Measurements from ENCODE around the gene SLC22A15.

SLC22A15 gene

DNA sequence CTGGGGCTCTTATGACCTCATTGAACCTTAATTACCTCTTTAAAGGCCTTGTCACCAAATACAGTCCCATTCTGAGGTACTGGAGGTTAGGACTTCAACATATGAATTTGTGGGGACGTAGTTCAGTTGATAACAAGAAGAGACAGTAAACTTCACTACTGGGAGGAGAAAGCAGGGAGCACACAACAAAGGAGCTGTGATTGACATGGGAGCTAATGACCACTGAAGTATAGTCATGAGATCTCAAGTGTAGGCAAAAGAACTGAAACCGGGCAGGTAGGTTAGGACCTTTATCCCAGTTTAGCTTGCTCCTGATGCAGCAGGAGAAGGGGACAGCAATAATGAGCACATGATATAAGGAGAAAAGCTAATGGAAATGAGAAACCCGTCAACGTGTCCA is 123.1 kb downstream of the SLC22A15 start:
- Histone ChIP-seq H3K36me3 (no peaks in the 10 kb centered on the region), H3K9me3 (replicated peaks in 1 of 11) (peaks cover 12 to 26% (median 22%) of the 10 kb centered on the region in 11 experiments), H3K4me1 (no peaks in the 10 kb centered on the region), H4K20me1 (no peaks in the 10 kb centered on the region), H3K9ac (no peak overlapping the region), H3K27me3 (no peaks in the 10 kb centered on the region), H3K4me3 (no peak overlapping the region), H3K27ac (no peak overlapping the region), H3K4me2 (no peak overlapping the region)
- TF ChIP-seq Cebpa-rat (IDR thresholded peaks at IDR 0.05): no peak

DNA sequence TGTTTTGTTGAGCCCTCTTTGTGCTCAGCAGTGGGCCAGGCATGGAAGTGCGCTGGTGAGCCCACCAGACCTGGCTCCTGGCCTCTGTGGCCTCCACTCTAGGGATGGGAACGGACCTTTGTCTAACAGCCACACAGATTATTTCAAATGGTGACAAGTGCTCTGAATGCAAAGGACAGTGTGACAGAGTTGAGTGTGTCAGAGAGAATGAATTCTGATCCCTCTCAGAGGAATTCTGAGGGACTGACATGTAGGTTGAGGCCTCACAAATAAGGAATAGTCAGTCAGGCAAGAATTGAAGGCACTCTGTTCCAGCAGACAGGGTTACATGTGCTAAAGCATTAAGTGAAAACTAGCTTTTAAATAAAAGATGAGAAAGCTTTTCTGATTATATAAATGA is 123.6 kb downstream of the SLC22A15 start:
- Histone ChIP-seq H3K9ac (no peak overlapping the region), H3K9me3 (replicated peaks in 1 of 11) (peaks cover 9 to 21% (median 17%) of the 10 kb centered on the region in 11 experiments; a peak in 21 of 22 replicates), H3K27me3 (no peaks in the 10 kb centered on the region), H3K36me3 (no peaks in the 10 kb centered on the region), H4K20me1 (no peaks in the 10 kb centered on the region), H3K4me2 (no peak overlapping the region), H3K27ac (no peak overlapping the region), H3K4me3 (no peak overlapping the region), H3K4me1 (no peaks in the 10 kb centered on the region)
- TF ChIP-seq Cebpa-rat (IDR thresholded peaks at IDR 0.05): no peak

DNA sequence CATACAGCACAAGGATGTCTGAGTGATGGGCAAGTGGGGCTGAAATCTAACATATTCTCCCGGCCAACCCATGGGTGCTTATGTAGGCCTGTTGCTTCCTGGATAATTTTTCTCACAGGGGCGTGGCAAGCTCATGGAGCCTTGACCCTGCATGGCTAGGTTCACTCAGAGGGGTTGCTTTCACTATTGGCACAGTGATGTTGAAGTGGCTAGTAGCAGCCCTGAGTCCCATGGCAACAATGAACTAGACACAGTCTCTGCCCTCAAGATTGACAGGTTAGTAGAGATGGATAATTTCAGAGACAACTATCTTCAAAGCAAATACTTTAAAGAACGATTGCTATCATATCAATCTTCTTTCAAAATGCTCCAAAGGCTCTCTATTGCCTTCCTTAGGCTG is 128.4 kb downstream of the SLC22A15 start:
- Histone ChIP-seq H3K4me2 (no peak overlapping the region), H4K20me1 (no peaks in the 10 kb centered on the region), H3K27me3 (no peaks in the 10 kb centered on the region), H3K36me3 (no peaks in the 10 kb centered on the region), H3K9ac (no peak overlapping the region), H3K4me1 (peaks cover 0 to 9% (median 1%) of the 10 kb centered on the region in 10 experiments; a peak in 6 of 20 replicates), H3K27ac (no peak overlapping the region), H3K9me3 (replicated peaks in 1 of 11) (no peaks in the 10 kb centered on the region), H3K4me3 (no peak overlapping the region)
- no peak for TF ChIP-seq Cebpa-rat (IDR thresholded peaks at IDR 0.05)

DNA sequence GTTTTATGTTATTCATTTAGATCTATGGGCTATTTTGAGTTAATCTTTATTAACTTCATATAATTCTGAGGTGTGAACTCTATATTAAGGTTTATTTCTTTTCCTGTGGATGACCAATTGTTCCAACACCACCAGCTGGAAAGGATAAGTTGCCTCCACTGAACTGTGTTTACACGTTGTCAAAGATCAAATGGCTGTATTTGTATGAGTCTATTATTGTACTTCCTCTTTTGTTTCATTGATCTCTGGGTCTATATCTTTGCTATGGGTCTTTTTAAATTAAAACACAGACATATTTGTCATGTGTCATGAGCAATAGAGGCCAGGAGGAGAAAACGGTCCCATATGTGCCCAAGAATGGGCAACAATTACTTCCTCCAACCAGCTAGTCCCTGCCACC is 129.7 kb downstream of the SLC22A15 start:
- Histone ChIP-seq H3K9ac (no peak overlapping the region), H3K4me2 (peak overlapping the region in 2 of 11 experiments; percentile 15 to 26; a peak in 4 of 22 replicates), H3K4me1 (peaks cover 0 to 16% (median 8%) of the 10 kb centered on the region in 10 experiments; a peak in 13 of 20 replicates), H3K27me3 (no peaks in the 10 kb centered on the region), H3K9me3 (replicated peaks in 1 of 11) (no peaks in the 10 kb centered on the region), H4K20me1 (no peaks in the 10 kb centered on the region), H3K36me3 (no peaks in the 10 kb centered on the region), H3K27ac (no peak overlapping the region), H3K4me3 (no peak overlapping the region)
- no peak for TF ChIP-seq Cebpa-rat (IDR thresholded peaks at IDR 0.05)

DNA sequence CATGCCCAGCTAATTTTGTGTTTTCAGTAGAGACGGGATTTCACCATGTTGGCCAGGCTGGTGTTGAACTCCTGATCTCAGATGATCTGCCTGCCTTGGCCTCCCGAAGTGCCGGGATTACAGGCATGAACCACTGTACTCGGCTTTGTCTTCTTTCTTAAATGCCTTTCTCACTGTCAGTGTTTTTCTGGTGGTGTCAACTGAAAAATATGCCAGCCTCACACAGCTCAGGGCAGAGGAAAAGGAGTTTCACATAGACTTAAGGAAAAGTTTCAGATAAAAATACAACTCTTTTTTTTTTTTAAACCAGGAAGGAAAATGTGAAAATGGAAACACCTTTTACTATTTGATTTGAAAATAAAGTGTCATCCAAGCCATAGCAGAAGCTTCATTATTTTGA is 130.3 kb downstream of the SLC22A15 start:
- no peak overlapping the region for H3K27ac ChIP-seq
- no peaks in the 10 kb centered on the region for H3K27me3 ChIP-seq
- peak overlapping the region in 1 of 11 experiments; percentile 15; a peak in 2 of 22 replicates for H3K4me2 ChIP-seq
- TF ChIP-seq Cebpa-rat (IDR thresholded peaks at IDR 0.05): no peak
- no peaks in the 10 kb centered on the region for H3K9me3 ChIP-seq (replicated peaks in 1 of 11)
- no peaks in the 10 kb centered on the region for H4K20me1 ChIP-seq
- H3K4me1 ChIP-seq: peaks cover 0 to 20% (median 9%) of the 10 kb centered on the region in 10 experiments; a peak in 14 of 20 replicates
- no peaks in the 10 kb centered on the region for H3K36me3 ChIP-seq
- no peak overlapping the region for H3K4me3 ChIP-seq
- H3K9ac ChIP-seq: no peak overlapping the region

DNA sequence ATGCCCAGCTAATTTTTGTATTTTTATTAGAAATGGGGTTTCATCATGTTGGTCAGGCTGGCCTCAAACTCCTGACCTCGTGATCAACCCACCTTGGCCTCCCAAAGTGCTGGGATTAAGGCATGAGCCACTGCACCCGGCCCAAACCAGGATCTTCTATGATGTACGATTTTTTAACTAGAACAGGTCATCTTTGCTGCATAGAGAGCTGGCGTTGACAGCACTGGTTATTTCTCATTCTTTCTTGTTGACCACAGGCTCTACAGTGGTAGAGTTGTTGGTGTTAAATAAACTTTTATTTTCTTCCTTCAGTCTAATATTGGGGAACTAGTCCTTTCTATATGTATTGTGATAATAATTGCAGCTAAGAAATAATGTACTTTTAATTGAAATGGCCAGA is 131.1 kb downstream of the SLC22A15 start:
- no peaks in the 10 kb centered on the region for H3K9me3 ChIP-seq (replicated peaks in 1 of 11)
- H3K27me3 ChIP-seq: no peaks in the 10 kb centered on the region
- no peaks in the 10 kb centered on the region for H4K20me1 ChIP-seq
- H3K4me2 ChIP-seq: no peak overlapping the region
- no peak overlapping the region for H3K27ac ChIP-seq
- TF ChIP-seq Cebpa-rat (IDR thresholded peaks at IDR 0.05): no peak
- H3K4me1 ChIP-seq: peaks cover 0 to 20% (median 9%) of the 10 kb centered on the region in 10 experiments; a peak in 14 of 20 replicates
- H3K36me3 ChIP-seq: no peaks in the 10 kb centered on the region
- no peak overlapping the region for H3K9ac ChIP-seq
- no peak overlapping the region for H3K4me3 ChIP-seq

DNA sequence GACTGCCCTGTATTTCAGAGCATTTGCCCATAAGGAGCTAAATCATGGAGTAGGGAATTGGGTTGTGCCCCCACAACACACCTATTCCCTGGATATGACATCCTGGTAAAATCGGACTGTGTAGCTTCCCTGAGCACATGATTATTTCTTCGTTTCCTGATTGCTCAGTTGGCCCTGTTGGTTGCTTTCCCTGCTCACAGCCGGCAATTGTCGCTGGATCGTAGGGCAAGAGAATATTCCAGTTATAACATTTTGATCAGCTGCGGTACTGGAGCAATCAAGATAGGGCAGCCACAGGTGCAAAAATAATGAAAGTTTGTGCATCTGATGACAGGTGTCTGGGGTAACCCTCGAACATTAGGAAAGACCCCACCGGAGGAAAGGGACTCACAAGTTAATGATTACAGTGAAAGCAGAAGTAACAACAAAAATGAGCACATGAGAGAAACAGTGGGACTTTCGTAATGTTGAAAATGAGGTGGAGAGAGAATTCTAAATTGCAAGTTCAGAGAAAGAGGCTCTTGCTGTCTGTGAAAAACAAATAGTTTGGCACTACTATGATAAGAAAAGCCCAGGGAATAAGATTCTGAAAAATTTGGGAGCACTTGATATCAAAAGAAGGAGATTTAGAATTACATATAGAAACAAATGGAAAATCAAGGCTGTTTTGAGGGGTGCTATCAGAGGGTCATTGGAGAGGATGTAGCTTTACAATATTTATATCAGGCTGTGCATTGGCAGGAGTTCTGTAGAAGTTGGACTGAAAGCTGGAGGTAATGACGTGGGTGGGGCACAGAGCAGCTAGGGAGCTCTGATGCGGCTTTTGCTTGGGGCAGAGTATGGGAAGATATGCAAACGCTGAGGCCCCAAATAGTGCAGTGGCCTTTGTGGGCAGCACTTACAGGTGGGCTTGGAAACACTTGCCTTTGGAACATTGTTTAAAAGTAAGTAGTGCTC is 134.5 kb downstream of the SLC22A15 start, which contains the start of gene MAB21L3:
MAB21L3 (plus strand) TSS at position 833 of the 957 bp plus-strand sequence. CDS start 1,217 bp downstream, outside the sequence.
- Histone ChIP-seq H3K27ac (no peak within 1 kb of the TSS), H3K27me3 (no peaks in the 10 kb centered on the region), H3K9me3 (replicated peaks in 1 of 11) (no peaks in the 10 kb centered on the region), H3K4me1 (peaks cover 0 to 20% (median 8%) of the 10 kb centered on the region in 10 experiments; a peak in 14 of 20 replicates), H3K4me3 (no peak within 1 kb of the TSS), H3K36me3 (no peaks in the 10 kb centered on the region), H3K9ac (no peak within 1 kb of the TSS), H3K4me2 (peak within 1 kb of the TSS in 3 of 11 experiments; percentile 16 to 27 (median 18); a peak in 1 of 22 replicates), H4K20me1 (no peaks in the 10 kb centered on the region)
- TF ChIP-seq Cebpa-rat (IDR thresholded peaks at IDR 0.05): no peak

DNA sequence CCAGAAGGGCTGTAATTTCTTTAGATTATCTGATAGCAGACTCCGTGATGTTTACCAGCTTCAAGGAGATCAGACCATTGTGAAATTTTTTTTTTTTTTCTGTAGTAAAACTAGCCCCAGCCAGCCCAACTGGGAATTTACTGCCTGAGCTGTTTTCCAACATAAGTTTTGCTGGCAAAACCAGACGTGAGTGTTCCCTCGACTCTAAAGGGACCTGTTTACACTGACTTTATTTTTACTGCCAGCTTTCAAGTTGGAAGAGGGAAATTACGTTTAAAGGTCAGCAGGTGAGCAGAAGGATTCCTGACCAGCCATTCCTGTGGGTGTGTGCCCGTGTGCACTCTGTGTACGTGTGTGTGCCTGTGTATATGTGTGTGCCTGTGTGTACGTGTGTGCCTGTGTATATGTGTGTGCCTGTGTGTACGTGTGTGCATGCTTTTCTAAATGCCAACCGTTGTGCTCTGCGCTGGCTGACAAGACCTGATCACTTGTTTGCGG is 135.3 kb downstream of the SLC22A15 start:
- Histone ChIP-seq H3K4me3 (no peak overlapping the region), H3K27ac (no peak overlapping the region), H3K4me2 (0 out of 22 replicates have a peak overlapping the region, but pooled peaks of 2 of the 11 experiments have one; percentile 16 to 18), H3K9ac (no peak overlapping the region), H3K27me3 (no peaks in the 10 kb centered on the region), H3K36me3 (no peaks in the 10 kb centered on the region), H3K9me3 (replicated peaks in 1 of 11) (no peaks in the 10 kb centered on the region), H4K20me1 (no peaks in the 10 kb centered on the region), H3K4me1 (peaks cover 0 to 20% (median under 1%) of the 10 kb centered on the region in 10 experiments; a peak in 11 of 20 replicates)
- no peak for TF ChIP-seq Cebpa-rat (IDR thresholded peaks at IDR 0.05)

DNA sequence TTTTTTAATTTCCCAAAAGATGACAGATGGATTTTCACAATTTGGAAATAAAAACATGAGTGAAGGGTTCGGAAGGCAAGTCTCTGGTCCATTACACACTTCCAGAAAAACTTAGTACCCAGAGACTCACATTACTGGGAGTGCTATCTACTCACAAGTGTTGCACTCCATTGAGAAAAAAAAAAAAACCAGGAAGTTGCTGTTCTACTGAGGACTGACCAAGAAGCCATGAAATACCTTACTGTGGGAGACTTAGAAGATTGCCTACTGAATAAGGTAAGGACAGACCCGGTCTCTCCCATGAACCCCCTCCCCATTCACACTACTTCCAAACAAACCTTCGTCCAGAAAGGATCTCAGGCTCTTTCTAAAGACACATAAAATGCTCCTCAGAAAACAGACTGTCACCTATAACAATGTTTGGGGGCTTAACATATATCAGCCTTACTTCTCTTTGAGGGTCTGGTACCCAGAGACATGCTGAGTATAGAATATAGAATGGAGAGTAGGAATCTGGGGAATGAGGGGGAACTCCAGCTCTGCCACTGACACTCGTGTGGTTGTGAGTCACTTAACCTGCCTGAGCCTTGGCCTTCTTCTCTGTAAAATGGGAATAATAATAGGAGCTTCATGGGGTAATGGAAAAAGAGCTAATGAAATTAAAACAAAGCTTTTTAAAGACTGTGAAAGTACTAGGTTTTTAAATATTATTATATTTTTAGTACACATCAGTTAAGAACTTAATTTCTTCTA is 136.3 kb downstream of the SLC22A15 start:
- no peak overlapping the region for H3K27ac ChIP-seq
- H4K20me1 ChIP-seq: no peaks in the 10 kb centered on the region
- no peak overlapping the region for H3K9ac ChIP-seq
- no peak overlapping the region for H3K4me3 ChIP-seq
- no peak overlapping the region for H3K4me2 ChIP-seq
- no peaks in the 10 kb centered on the region for H3K9me3 ChIP-seq (replicated peaks in 1 of 11)
- no peak for TF ChIP-seq Cebpa-rat (IDR thresholded peaks at IDR 0.05)
- peaks cover 0 to 20% (median 0%) of the 10 kb centered on the region in 10 experiments; a peak in 9 of 20 replicates for H3K4me1 ChIP-seq
- no peaks in the 10 kb centered on the region for H3K36me3 ChIP-seq
- H3K27me3 ChIP-seq: no peaks in the 10 kb centered on the region

All from BLaER1 treated with 17β-estradiol and CSF1 and Interleukin-3, amounts not matched to agents 10 nM and 100 nM (cell line).